A549 (cell line): ENCODE measurements around the gene ARHGDIB.

Experiments used
- CBX8 ChIP-seq: fragments of 200-600 bp; sonication (generic); IDR thresholded peaks from 2 replicates; pipeline ENCODE4 v1.6.1; 2016
- EHF ChIP-seq: fragments of 250-450 bp; sonication (Bioruptor Pico); IDR thresholded peaks from 2 replicates; pipeline ENCODE4 v1.5.0; 2020; ENCODE audit warnings: mild to moderate bottlenecking
- EP300 ChIP-seq, 2 experiments: fragments of >200 bp; sonication (Bioruptor Twin); formaldehyde crosslinking; IDR thresholded peaks; 2 replicates in 1 of 2; 3 replicates in 1 of 2; pipeline ENCODE4 v1.6.1; 2016 to 2017
- MYC ChIP-seq: IDR thresholded peaks from 2 replicates; pipeline ENCODE4 v1.6.1; 2012; ENCODE audit warnings: mild to moderate bottlenecking, inconsistent platforms, low read length, improper control_type of control experiment, borderline replicate concordance
- PHF8 ChIP-seq: fragments of 200-600 bp; sonication (generic); IDR thresholded peaks from 2 replicates; pipeline ENCODE4 v1.6.1; 2016; ENCODE audit warnings: low read depth, mild to moderate bottlenecking, antibody characterized with exemption, moderate library complexity, borderline replicate concordance
- TF ChIP-seq, protein P1 (sequence below): fragments of >200 bp; sonication (Bioruptor Twin); formaldehyde crosslinking; IDR thresholded peaks from 3 replicates; pipeline ENCODE4 v1.5.1; 2016

DNA sequence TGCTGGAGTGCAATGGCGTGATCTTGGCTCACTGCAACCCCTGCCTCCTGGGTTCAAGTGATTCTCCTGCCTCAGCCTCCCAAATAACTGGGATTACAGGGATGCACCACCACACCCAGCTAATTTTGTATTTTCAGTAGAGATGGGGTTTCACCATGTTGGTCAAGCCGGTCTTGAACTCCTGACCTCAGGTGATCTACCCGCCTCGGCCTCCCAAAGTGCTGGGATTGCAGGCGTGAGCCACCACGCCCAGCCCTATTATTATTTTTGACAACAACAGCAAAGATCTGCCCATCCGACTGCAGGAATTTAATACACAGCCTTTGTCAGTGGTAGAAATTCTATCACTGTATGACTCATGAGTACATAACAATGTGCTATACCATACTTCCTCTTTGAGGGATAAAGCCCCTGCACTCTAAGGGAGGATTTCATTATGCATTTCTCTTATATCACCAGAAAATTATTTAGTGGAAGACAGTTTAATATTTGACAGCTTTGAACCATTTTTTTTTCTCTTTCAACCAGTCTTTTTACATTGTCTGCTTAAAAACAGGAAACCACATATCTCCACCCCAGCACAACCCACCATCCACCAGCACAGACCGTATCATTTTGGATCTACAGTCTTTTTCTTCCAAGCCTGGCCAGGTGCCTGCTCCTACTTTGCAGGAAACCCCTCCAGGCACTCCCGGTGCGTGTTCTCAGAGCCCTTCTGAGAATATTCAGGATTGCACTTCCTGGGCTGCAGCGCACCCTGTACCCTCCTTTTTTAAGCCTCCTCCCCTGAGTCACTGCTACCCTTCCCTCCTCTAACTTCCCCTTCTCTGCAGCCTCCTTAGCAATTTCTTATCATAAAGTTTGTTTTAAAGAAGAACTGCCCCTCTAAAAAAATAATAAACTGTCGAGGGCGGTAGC, 594 bp downstream of the ARHGDIB start:
- TF ChIP-seq, protein P1, sequence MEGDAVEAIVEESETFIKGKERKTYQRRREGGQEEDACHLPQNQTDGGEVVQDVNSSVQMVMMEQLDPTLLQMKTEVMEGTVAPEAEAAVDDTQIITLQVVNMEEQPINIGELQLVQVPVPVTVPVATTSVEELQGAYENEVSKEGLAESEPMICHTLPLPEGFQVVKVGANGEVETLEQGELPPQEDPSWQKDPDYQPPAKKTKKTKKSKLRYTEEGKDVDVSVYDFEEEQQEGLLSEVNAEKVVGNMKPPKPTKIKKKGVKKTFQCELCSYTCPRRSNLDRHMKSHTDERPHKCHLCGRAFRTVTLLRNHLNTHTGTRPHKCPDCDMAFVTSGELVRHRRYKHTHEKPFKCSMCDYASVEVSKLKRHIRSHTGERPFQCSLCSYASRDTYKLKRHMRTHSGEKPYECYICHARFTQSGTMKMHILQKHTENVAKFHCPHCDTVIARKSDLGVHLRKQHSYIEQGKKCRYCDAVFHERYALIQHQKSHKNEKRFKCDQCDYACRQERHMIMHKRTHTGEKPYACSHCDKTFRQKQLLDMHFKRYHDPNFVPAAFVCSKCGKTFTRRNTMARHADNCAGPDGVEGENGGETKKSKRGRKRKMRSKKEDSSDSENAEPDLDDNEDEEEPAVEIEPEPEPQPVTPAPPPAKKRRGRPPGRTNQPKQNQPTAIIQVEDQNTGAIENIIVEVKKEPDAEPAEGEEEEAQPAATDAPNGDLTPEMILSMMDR = no peak
- TF ChIP-seq MYC (no peak), EP300 (IDR thresholded peaks at IDR 0.05) (no peak), CBX8 (no peak), PHF8 (no peak), EHF (CRISPR knock-in tag) (no peak)
